Sigmoid colon (tissue), 7 donors: ENCODE measurements around the gene KLHL15. TPM values are rescaled to one million over a fixed set of nuclear protein-coding genes. Genes with fewer than 3 reads are reported as not detected.

Source experiments
- polyA plus RNA-seq, 3 donors: library from polyadenylated mRNA; stranded (reverse); fragments of 200-250 nt; gene quantifications; one replicate each; pipeline ENCODE4 v1.2.3, GENCODE V29; 2013
- total RNA-seq, 4 donors: library from RNA; depleted of rRNA; stranded (reverse); fragments of >200 nt; gene quantifications; one replicate each; pipeline ENCODE4 v1.1.0, GENCODE V29; 2016
- donor health status: healthy with polysubstance abuse.
- donor health status: Bipolar disorder and iron deficiency.
- donor health status: healthy.

KLHL15 gene
- total and polyA plus RNA-seq, 7 donors: 0.60 to 15.1 (median 8.0) TPM

Other genes starting within 250 kb of the KLHL15 start
- 100 to 1,000 TPM; 321 to 371 (median 343) TPM for gene SAT1, start 244.0 kb downstream of the KLHL15 start, total RNA-seq
- gene SAT1, start 244.0 kb downstream of the KLHL15 start, polyA plus RNA-seq: 1,000 to 10,000 TPM in 1 of 3 donors, 100 to 1,000 TPM in 2; 775 to 1,356 (median 840) TPM
- 10 to 100 TPM in 1 of 4 donors, 1 to 10 TPM in 3; 6.1 to 10.2 (median 8.3) TPM for gene APOO, start 119.2 kb downstream of the KLHL15 start, total RNA-seq
- 10 to 100 TPM; 17.4 to 27.0 (median 22.3) TPM for gene APOO, start 119.2 kb downstream of the KLHL15 start, polyA plus RNA-seq
- gene CXorf58, start 119.2 kb downstream of the KLHL15 start, total RNA-seq: not detected
- gene CXorf58, start 119.2 kb downstream of the KLHL15 start, polyA plus RNA-seq: under 1 TPM in 1 of 3 donors, not detected in 2; 0.03 TPM
- 100 to 1,000 TPM; 134 to 222 (median 143) TPM for gene EIF2S3, start 27.8 kb upstream of the KLHL15 start, total RNA-seq
- gene EIF2S3, start 27.8 kb upstream of the KLHL15 start, polyA plus RNA-seq: 10 to 100 TPM; 73.5 to 100.0 (median 75.7) TPM
- gene ZFX, start 122.5 kb upstream of the KLHL15 start, total RNA-seq: 10 to 100 TPM; 56.7 to 81.6 (median 62.0) TPM
- 1 to 10 TPM; 4.4 to 7.8 (median 6.9) TPM for gene ZFX, start 122.5 kb upstream of the KLHL15 start, polyA plus RNA-seq